Neural progenitor cell (in vitro differentiated cells): ENCODE measurements around the gene NRF1. TPM values are rescaled to one million over a fixed set of nuclear protein-coding genes. Genes with fewer than 3 reads are reported as not detected.

Experiments
- DNase-seq: peaks from one replicate; pipeline ENCODE4 v3.0.0-alpha.2; 2016; ENCODE audit warnings: low spot score
- H2AFZ ChIP-seq: fragments of 200-600 bp; sonication (generic); replicated peaks from 2 replicates; pipeline ENCODE4 v1.6.1; 2016; ENCODE audit warnings: antibody characterized with exemption
- H3F3A ChIP-seq: fragments of 200-600 bp; sonication (generic); 2 replicates; pipeline ENCODE4 v1.6.1; 2016; ENCODE audit warnings: antibody characterized with exemption, low read depth
- H3K27ac ChIP-seq: fragments of 200-600 bp; sonication (generic); 2 replicates; pipeline ENCODE4 v1.5.1; 2016; ENCODE audit warnings: mild to moderate bottlenecking
- H3K27me3 ChIP-seq: fragments of 200-600 bp; sonication (generic); 2 replicates; pipeline ENCODE4 v1.6.1; 2016; ENCODE audit warnings: mild to moderate bottlenecking, moderate library complexity
- H3K36me3 ChIP-seq: fragments of 200-600 bp; sonication (generic); 2 replicates; pipeline ENCODE4 v1.5.1; 2016
- H3K4me1 ChIP-seq: fragments of 200-600 bp; sonication (generic); 2 replicates; pipeline ENCODE4 v1.6.1; 2016; ENCODE audit warnings: mixed run types
- H3K4me2 ChIP-seq: fragments of 200-600 bp; sonication (generic); 2 replicates; pipeline ENCODE4 v1.6.1; 2016
- H3K4me3 ChIP-seq: fragments of 200-600 bp; sonication (generic); 2 replicates; pipeline ENCODE4 v1.5.1; 2016
- H3K79me2 ChIP-seq: fragments of 200-600 bp; sonication (generic); 2 replicates; pipeline ENCODE4 v1.6.1; 2016; ENCODE audit warnings: low read depth
- H3K9ac ChIP-seq: fragments of 200-600 bp; sonication (generic); 2 replicates; pipeline ENCODE4 v1.6.1; 2016
- H3K9me3 ChIP-seq: fragments of 200-600 bp; sonication (generic); 2 replicates; pipeline ENCODE4 v1.5.1; 2016; ENCODE audit warnings: low read depth
- H4K20me1 ChIP-seq: fragments of 200-600 bp; sonication (generic); 2 replicates; pipeline ENCODE4 v1.6.1; 2016; ENCODE audit warnings: low read depth
- H3K27ac Mint-ChIP-seq: 3 replicates; pipeline ENCODE4 v1.8.0; 2021; ENCODE audit warnings: mixed read lengths
- H3K27me3 Mint-ChIP-seq: 2 replicates; pipeline ENCODE4 v1.8.0; 2022; ENCODE audit warnings: low read depth, mild to moderate bottlenecking, inconsistent platforms, moderate library complexity, mixed read lengths; ENCODE audit not compliant: insufficient read depth
- H3K36me3 Mint-ChIP-seq: 3 replicates; pipeline ENCODE4 v1.8.0; 2021; ENCODE audit warnings: mixed read lengths
- H3K4me1 Mint-ChIP-seq: 3 replicates; pipeline ENCODE4 v1.8.0; 2021; ENCODE audit warnings: mixed read lengths
- H3K4me3 Mint-ChIP-seq: 3 replicates; pipeline ENCODE4 v1.8.0; 2021; ENCODE audit warnings: mild to moderate bottlenecking, moderate library complexity, mixed read lengths
- H3K9me3 Mint-ChIP-seq: 3 replicates; pipeline ENCODE4 v1.8.0; 2020; ENCODE audit warnings: mixed read lengths
- CTCF ChIP-seq: fragments of 200-600 bp; sonication (generic); IDR thresholded peaks from 2 replicates; pipeline ENCODE4 v1.5.1; 2017; ENCODE audit warnings: antibody characterized with exemption, mild to moderate bottlenecking
- EZH2 ChIP-seq: fragments of 200-600 bp; sonication (generic); IDR thresholded peaks from 2 replicates; pipeline ENCODE4 v1.6.1; 2017; ENCODE audit warnings: antibody characterized with exemption, mild to moderate bottlenecking, moderate library complexity
- EZH2phosphoT487 ChIP-seq: fragments of 200-600 bp; sonication (generic); IDR thresholded peaks from 2 replicates; pipeline ENCODE4 v1.6.1; 2017; ENCODE audit warnings: antibody characterized with exemption
- total RNA-seq: library from RNA; depleted of rRNA; stranded (reverse); fragments of >200 nt; gene quantifications from 2 replicates; pipeline ENCODE4 v1.2.3, GENCODE V29; 2015; ENCODE audit warnings: low replicate concordance

Gene NRF1
- total RNA-seq, 1 donor from 2014 or later, result 22.9 TPM

GRCh38 chr7:129789652-129790051 is 178.1 kb downstream of the NRF1 start:
- H3K4me2 ChIP-seq, result no peak overlapping the region
- H3K9ac ChIP-seq, result no peak overlapping the region
- no peak overlapping the region for H3K27ac ChIP-seq
- Mint-ChIP-seq H3K27me3 (peaks cover 43% of the 10 kb centered on the region), H3K4me1 (peaks cover 39% of the 10 kb centered on the region), H3K9me3 (no peaks in the 10 kb centered on the region), H3K36me3 (no peaks in the 10 kb centered on the region), H3K4me3 (no peak overlapping the region), H3K27ac (no peak overlapping the region)
- peaks cover 17% of the 10 kb centered on the region for H3K4me1 ChIP-seq
- TF ChIP-seq CTCF, result no peak
- no peak for TF ChIP-seq EZH2phosphoT487
- H3F3A ChIP-seq, result peaks cover 18% of the 10 kb centered on the region
- peaks cover 31% of the 10 kb centered on the region for H4K20me1 ChIP-seq
- DNase-seq, result no peak
- no peaks in the 10 kb centered on the region for H3K36me3 ChIP-seq
- no peaks in the 10 kb centered on the region for H3K9me3 ChIP-seq
- no peak overlapping the region for H3K4me3 ChIP-seq
- peaks cover 66% of the 10 kb centered on the region for H3K27me3 ChIP-seq
- no peaks in the 10 kb centered on the region for H3K79me2 ChIP-seq
- no peak overlapping the region for H2AFZ ChIP-seq

GRCh38 chr7:129790136-129790535 is 178.6 kb downstream of the NRF1 start:
- TF ChIP-seq EZH2phosphoT487 (no peak), EZH2 (no peak), CTCF (no peak)
- peaks cover 26% of the 10 kb centered on the region for H4K20me1 ChIP-seq
- H3K9me3 Mint-ChIP-seq, result no peaks in the 10 kb centered on the region
- H3K27me3 Mint-ChIP-seq, result peaks cover 38% of the 10 kb centered on the region
- peaks cover 38% of the 10 kb centered on the region for H3K4me1 Mint-ChIP-seq
- no peaks in the 10 kb centered on the region for H3K79me2 ChIP-seq
- H3K4me1 ChIP-seq, result peaks cover 13% of the 10 kb centered on the region
- no peak overlapping the region for H2AFZ ChIP-seq
- H3K27ac ChIP-seq, result no peak overlapping the region
- peaks cover 61% of the 10 kb centered on the region for H3K27me3 ChIP-seq
- no peaks in the 10 kb centered on the region for H3K36me3 ChIP-seq
- no peak overlapping the region for H3K4me3 ChIP-seq
- H3K36me3 Mint-ChIP-seq, result no peaks in the 10 kb centered on the region
- no peak overlapping the region for H3K9ac ChIP-seq
- no peaks in the 10 kb centered on the region for H3K9me3 ChIP-seq
- no peak overlapping the region for H3K27ac Mint-ChIP-seq
- DNase-seq, result no peak
- no peak overlapping the region for H3K4me2 ChIP-seq
- H3K4me3 Mint-ChIP-seq, result no peak overlapping the region
- peaks cover 17% of the 10 kb centered on the region for H3F3A ChIP-seq

- Mint-ChIP-seq H3K4me3 (no peak overlapping the region), H3K9me3 (no peaks in the 10 kb centered on the region), H3K36me3 (no peaks in the 10 kb centered on the region), H3K27ac (no peak overlapping the region), H3K4me1 (peaks cover 18% of the 10 kb centered on the region), H3K27me3 (peaks cover 22% of the 10 kb centered on the region)
- H3K27ac ChIP-seq, result no peak overlapping the region
- H4K20me1 ChIP-seq, result peaks cover under 1% of the 10 kb centered on the region
- peaks cover 36% of the 10 kb centered on the region for H3K27me3 ChIP-seq
- H3K36me3 ChIP-seq, result no peaks in the 10 kb centered on the region
- H3K4me1 ChIP-seq, result peaks cover 7% of the 10 kb centered on the region
- TF ChIP-seq CTCF (no peak), EZH2 (no peak), EZH2phosphoT487 (no peak)
- no peak overlapping the region for H3K4me3 ChIP-seq
- no peak overlapping the region for H3K4me2 ChIP-seq
- H3K9ac ChIP-seq, result no peak overlapping the region
- no peaks in the 10 kb centered on the region for H3K79me2 ChIP-seq
- no peaks in the 10 kb centered on the region for H3F3A ChIP-seq
- no peak for DNase-seq
- H2AFZ ChIP-seq, result no peak overlapping the region
- H3K9me3 ChIP-seq, result no peaks in the 10 kb centered on the region
These were observed 181.2 kb downstream of the NRF1 start for GRCh38 chr7:129792721-129793120.
